K562 (cell line): ENCODE results near the gene KSR2. TPM values are rescaled to one million over a fixed set of nuclear protein-coding genes. Genes with fewer than 3 reads are reported as not detected.

ENCODE experiments used
- ATAC-seq: fragments of 200-7000 bp; cut with Tn5 transposase; 3 replicates; pipeline ENCODE4 v1.9.1; 2020; ENCODE audit warnings: moderate library complexity
- BruUV-seq: library from RNA; stranded (reverse); fragments of 400-500 nt; replicated peaks from 2 replicates; lab custom pipeline; 2021; lab: Mats Ljungman, UMichigan
- CTCF ChIA-PET: fragments of 300-600 bp; formaldehyde crosslinking; extraction: SDS; loops from one replicate; lab custom pipeline; 2021; ENCODE audit warnings: low intra/inter-chr PET ratio; lab: Yijun Ruan, JAX
- POLR2A ChIA-PET: fragments of 300-600, 350-650 bp; sonication (Branson Sonifier 250); formaldehyde crosslinking; extraction: SDS; loops from one replicate; lab custom pipeline; 2021; ENCODE audit warnings: antibody characterized with exemption, inconsistent platforms; lab: Yijun Ruan, JAX
- DNase-seq, 4 experiments: peaks; one replicate each; pipeline versions ENCODE4 v3.0.0 to v3.0.0-alpha.2; 2011 to 2018; ENCODE audit warnings: low spot score in 3 of 4, mixed read lengths in 3 of 4; ENCODE audit errors: extremely low read depth in 1 of 4
- FAIRE-seq: peaks from 2 replicates; lab custom pipeline; 2011; peaks lifted over from hg19 to GRCh38; lab: Jason Lieb, UNC
- H2AFZ ChIP-seq: 2 replicates; pipeline ENCODE4 v1.6.0; 2011; ENCODE audit warnings: low read depth, low read length, control low read depth, inconsistent platforms
- H3K27ac ChIP-seq: fragments of 200-600 bp; 3 replicates; pipeline ENCODE4 v1.8.0; 2011; ENCODE audit warnings: low read depth, mild to moderate bottlenecking, control low read depth, inconsistent platforms, low read length, moderate library complexity, mixed read lengths; ENCODE audit errors: extremely low read depth
- H3K27me3 ChIP-seq, 2 experiments: fragments of 300-600 bp in 1 of 2; 2 replicates in 1 of 2; 3 replicates in 1 of 2; pipeline versions ENCODE4 v1.6.0 to v1.8.0; 2011; ENCODE audit warnings: inconsistent platforms in 2 of 2, low read length in 2 of 2, mild to moderate bottlenecking in 1 of 2, mixed read lengths in 1 of 2, moderate library complexity in 1 of 2; ENCODE audit not compliant: control insufficient read depth in 2 of 2, insufficient read depth in 2 of 2
- H3K36me3 ChIP-seq: fragments of 300-600 bp; 3 replicates; pipeline ENCODE4 v1.8.0; 2011; ENCODE audit warnings: mild to moderate bottlenecking, low read length, inconsistent platforms; ENCODE audit not compliant: control insufficient read depth, insufficient read depth
- H3K4me1 ChIP-seq, 2 experiments: fragments of 200-600 bp in 1 of 2; replicated peaks in 1 of 2; 2 replicates in 1 of 2; 3 replicates in 1 of 2; pipeline versions ENCODE4 v1.5.1 to v1.8.0; 2011; ENCODE audit warnings: inconsistent platforms in 2 of 2, low read length in 2 of 2, mild to moderate bottlenecking in 1 of 2, mixed read lengths in 1 of 2, moderate library complexity in 1 of 2; ENCODE audit not compliant: control insufficient read depth in 2 of 2, insufficient read depth in 2 of 2
- H3K4me2 ChIP-seq: 2 replicates; pipeline ENCODE4 v1.6.1; 2011; ENCODE audit warnings: low read length, control low read depth, inconsistent platforms, mixed read lengths; ENCODE audit not compliant: insufficient read depth
- H3K4me3 ChIP-seq: fragments of 200-600 bp; sonication (generic), shearing (Covaris generic); 2 replicates; pipeline ENCODE4 v1.5.1; 2016; ENCODE audit warnings: control low read depth, inconsistent platforms
- H3K79me2 ChIP-seq: fragments of 200-600 bp; 3 replicates; pipeline ENCODE4 v1.8.0; 2011; ENCODE audit warnings: low read length, inconsistent platforms; ENCODE audit not compliant: control insufficient read depth, insufficient read depth
- H3K9ac ChIP-seq, 2 experiments: 2 replicates each; pipeline versions ENCODE4 v1.6.0 to v1.6.1; 2011; ENCODE audit warnings: low read depth in 2 of 2, low read length in 2 of 2, control low read depth in 1 of 2, inconsistent platforms in 1 of 2, mild to moderate bottlenecking in 1 of 2, mixed read lengths in 1 of 2; ENCODE audit not compliant: insufficient read depth in 1 of 2
- H3K9me1 ChIP-seq: one replicate; pipeline ENCODE4 v1.6.0; 2011; ENCODE audit warnings: inconsistent platforms, mild to moderate bottlenecking, low read length, moderate library complexity; ENCODE audit not compliant: control insufficient read depth, insufficient read depth
- H3K9me3 ChIP-seq: replicated peaks from 2 replicates; pipeline ENCODE4 v1.5.1; 2011; ENCODE audit warnings: low read depth, low read length, inconsistent platforms; ENCODE audit not compliant: control insufficient read depth, insufficient read depth
- H4K20me1 ChIP-seq: replicated peaks from 2 replicates; pipeline ENCODE4 v1.6.1; 2011; ENCODE audit warnings: low read length, inconsistent platforms, mixed read lengths; ENCODE audit not compliant: control insufficient read depth, insufficient read depth
- BRF1 ChIP-seq: IDR thresholded peaks from 3 replicates; pipeline ENCODE4 v1.6.1; 2011; ENCODE audit warnings: borderline replicate concordance, mild to moderate bottlenecking; ENCODE audit not compliant: insufficient read length; ENCODE audit errors: extremely low read depth
- CBX1 ChIP-seq: sonication (generic); IDR thresholded peaks from 2 replicates; pipeline ENCODE4 v1.6.1; 2016; ENCODE audit warnings: antibody characterized with exemption, low read depth, mild to moderate bottlenecking
- DIDO1 ChIP-seq: fragments of 450-650 bp; IDR thresholded peaks from 2 replicates; pipeline ENCODE4 v1.6.1; 2016; ENCODE audit warnings: low read depth, missing biosample characterization, missing genetic modification characterization
- E2F1 ChIP-seq: sonication (generic); formaldehyde crosslinking; IDR thresholded peaks from 2 replicates; pipeline ENCODE4 v1.8.1; 2023; ENCODE audit warnings: mild to moderate bottlenecking, missing genetic modification reagents, moderate library complexity
- KDM1A ChIP-seq, 2 experiments: fragments of 450-650 bp; IDR thresholded peaks; 2 replicates each; pipeline ENCODE4 v1.6.1; 2016; ENCODE audit warnings: mild to moderate bottlenecking in 2 of 2
- KLF16 ChIP-seq: IDR thresholded peaks from 2 replicates; pipeline ENCODE4 v1.6.1; 2016; ENCODE audit warnings: antibody characterized with exemption
- MBD1 ChIP-seq: fragments of 250-450 bp; sonication (Bioruptor Pico); IDR thresholded peaks from 2 replicates; pipeline ENCODE4 v1.8.0; 2022; ENCODE audit warnings: inconsistent platforms
- NCOA6 ChIP-seq: fragments of 450-650 bp; IDR thresholded peaks from 2 replicates; pipeline ENCODE4 v1.6.1; 2017; ENCODE audit warnings: mild to moderate bottlenecking
- POLR2B ChIP-seq: fragments of 450-650 bp; IDR thresholded peaks from 2 replicates; pipeline ENCODE4 v1.6.1; 2018; ENCODE audit warnings: low read depth; ENCODE audit not compliant: partially characterized antibody
- RFX1 ChIP-seq: fragments of 450-650 bp; IDR thresholded peaks from 2 replicates; pipeline ENCODE4 v1.6.1; 2016; ENCODE audit warnings: mild to moderate bottlenecking, moderate library complexity
- SMC3 ChIP-seq: conservative IDR thresholded peaks from 2 replicates; pipeline ENCODE4 v1.6.1; 2011; ENCODE audit warnings: low read depth, low read length, improper control_type of control experiment; ENCODE audit not compliant: insufficient read depth
- TBL1XR1 ChIP-seq, 2 experiments: IDR thresholded peaks; 2 replicates each; pipeline ENCODE4 v1.6.1; 2012; ENCODE audit warnings: improper control_type of control experiment in 2 of 2, low read length in 2 of 2, mild to moderate bottlenecking in 1 of 2
- TCF15 ChIP-seq: fragments of 250-450 bp; sonication (Bioruptor Pico); IDR thresholded peaks from 2 replicates; pipeline ENCODE4 v1.8.0; 2022; ENCODE audit warnings: moderate library complexity, mild to moderate bottlenecking, inconsistent platforms
- TRIM28 ChIP-seq: fragments of 450-650 bp; IDR thresholded peaks from 2 replicates; pipeline ENCODE4 v1.6.1; 2017
- U2AF1 ChIP-seq: fragments of 200-400 bp; formaldehyde crosslinking; optimal IDR thresholded peaks from 2 replicates; pipeline ENCODE3; 2017; ENCODE audit warnings: mild to moderate bottlenecking, low read depth, low read length, moderate library complexity
- ZBTB12 ChIP-seq: fragments of 250-450 bp; sonication (Bioruptor Pico); IDR thresholded peaks from 2 replicates; pipeline ENCODE4 v1.4.0; 2020
- ZC3H4 ChIP-seq: sonication (generic); formaldehyde crosslinking; IDR thresholded peaks from 2 replicates; pipeline ENCODE4 v1.9.0; 2021; ENCODE audit warnings: missing genetic modification reagents, borderline replicate concordance
- ZFP1 ChIP-seq: fragments of 450-650 bp; formaldehyde crosslinking; IDR thresholded peaks from 2 replicates; pipeline ENCODE4 v1.4.0; 2020; ENCODE audit warnings: mild to moderate bottlenecking, mixed read lengths
- ZNF175 ChIP-seq: fragments of 200-800 bp; sonication (Bioruptor generic); IDR thresholded peaks from 2 replicates; pipeline ENCODE4 v1.6.1; 2016; ENCODE audit warnings: low read depth, mild to moderate bottlenecking, missing genetic modification characterization, missing compliant biosample characterization
- ZNF764 ChIP-seq: fragments of 250-450 bp; sonication (Bioruptor Pico); IDR thresholded peaks from 2 replicates; pipeline ENCODE4 v1.4.0; 2020; ENCODE audit warnings: low read depth, mild to moderate bottlenecking, moderate library complexity
- WGBS: fragments of 100-300 bp; shearing (Covaris generic); methylation state at CpG from one replicate; pipeline ENCODE4 v1.1.6; 2016; ENCODE audit warnings: low coverage, mixed read lengths; ENCODE audit not compliant: insufficient coverage; ENCODE audit errors: missing lambda C conversion rate; 5-methylcytosine and 5-hydroxymethylcytosine counted together
- in situ Hi-C: fragments of 300-500 bp; cut with MboI; formaldehyde crosslinking; loops from 4 replicates; pipeline ENCODE4 v1.15.0; 2018; ENCODE audit warnings: inconsistent platforms, mixed read lengths
- intact Hi-C: fragments of 100-400 bp; cut with micrococcal nuclease; formaldehyde crosslinking; loops from 2 replicates; pipeline ENCODE4 v1.14.2; 2022
- polyA plus RNA-seq, 8 experiments: library from polyadenylated mRNA; depleted of rRNA in 4 of 8; stranded (reverse) in 5 of 8; unstranded in 3 of 8; fragments of >200 nt; fragmentation: Nextera tagmentation in 2 of 8; fragmentation: Illumina TruSeq in 1 of 8; extraction: Ambion mirVana in 2 of 8; extraction: Trizol in 1 of 8; gene quantifications; 2 replicates each; pipeline versions ENCODE4 v1.2.1 to v1.2.3, GENCODE V29; 2011 to 2014; ENCODE audit warnings: inconsistent platforms in 1 of 8, missing spikeins in 1 of 8
- total RNA-seq, 7 experiments: library from RNA; depleted of rRNA in 6 of 7; stranded (reverse); fragments of >200 nt in 6 of 7; fragmentation: Illumina TruSeq in 2 of 7; extraction: Trizol in 2 of 7; gene quantifications; 2 replicates each; pipeline versions ENCODE4 v1.2.1 to v1.2.3, GENCODE V29; 2011 to 2021; ENCODE audit warnings: low replicate concordance in 1 of 7

Gene KSR2
- total and polyA plus RNA-seq, 9 of the 15 experiments (the other 6 are each of a cell fraction or from before 2014, with no cell fraction given) = not detected

- FAIRE-seq (no peak), DNase-seq (no peak), ATAC-seq (no peak)
- no peaks in the 10 kb centered on the region for H4K20me1 ChIP-seq
- no peaks in the 10 kb centered on the region for H3K4me1 ChIP-seq
- no peak overlapping the region for H3K9ac ChIP-seq
- H2AFZ ChIP-seq = no peak overlapping the region
- H3K27ac ChIP-seq = no peak overlapping the region
- no peak overlapping the region for H3K4me2 ChIP-seq
- BruUV-seq = no TSS peak
- in situ Hi-C loops (no loop called here), intact Hi-C loops (no loop called here)
- TF ChIP-seq KLF16 = no peak
- no peak for TF ChIP-seq DIDO1 (tag)
- no peak for TF ChIP-seq TRIM28
- TF ChIP-seq CBX1 = no peak
- TF ChIP-seq ZC3H4 (CRISPR knock-in tag) = no peak
- TF ChIP-seq RFX1 = no peak
- TF ChIP-seq U2AF1 = no peak
- TF ChIP-seq BRF1 = no peak
- no peak for TF ChIP-seq ZNF764
- TF ChIP-seq KDM1A (IDR thresholded peaks at IDR 0.05) = no peak
- no peak for TF ChIP-seq E2F1
- no peak for TF ChIP-seq NCOA6
- TF ChIP-seq TCF15 (CRISPR knock-in tag) = no peak
- no peak for TF ChIP-seq MBD1
- TF ChIP-seq POLR2B = no peak
- TF ChIP-seq TBL1XR1 (IDR thresholded peaks at IDR 0.05; ENCODE audit: low read length in 2 of 2) = no peak
- no peak for TF ChIP-seq ZFP1 (CRISPR knock-in tag)
- no peak for TF ChIP-seq ZNF175 (CRISPR knock-in tag)
- TF ChIP-seq SMC3 = no peak
- TF ChIP-seq ZBTB12 = no peak
- no peaks in the 10 kb centered on the region for H3K9me3 ChIP-seq
- no peaks in the 10 kb centered on the region for H3K79me2 ChIP-seq
- no peaks in the 10 kb centered on the region for H3K27me3 ChIP-seq
- WGBS = 0% methylated on average over 3 of the region's 3 CpGs
- H3K4me3 ChIP-seq = no peak overlapping the region
- ChIA-PET POLR2A (no interaction called here), CTCF (no interaction called here)
- H3K36me3 ChIP-seq = no peaks in the 10 kb centered on the region
- peaks cover 3% of the 10 kb centered on the region for H3K9me1 ChIP-seq
These were observed 461.2 kb downstream of the KSR2 start for GRCh38 chr12:117507548-117507947.
